HepG2 (cell line): ENCODE data around the gene DCUN1D2. TPM values are rescaled to one million over a fixed set of nuclear protein-coding genes. Genes with fewer than 3 reads are reported as not detected.

Experiments
- ATAC-seq: fragments of 200-7000 bp; cut with Tn5 transposase; 3 replicates; pipeline ENCODE4 v1.9.1; 2020; ENCODE audit warnings: mild to moderate bottlenecking, moderate library complexity
- BruUV-seq: library from RNA; stranded (reverse); fragments of 400-500 nt; replicated peaks from 2 replicates; lab custom pipeline; 2021; lab: Mats Ljungman, UMichigan
- CTCF ChIA-PET: fragments of 300-600 bp; formaldehyde crosslinking; extraction: SDS; loops from one replicate; lab custom pipeline; 2021; ENCODE audit warnings: low total read pairs, inconsistent platforms, low intra/inter-chr PET ratio; lab: Yijun Ruan, JAX
- POLR2A ChIA-PET: fragments of 350-600 bp; sonication (Branson Sonifier 250); formaldehyde crosslinking; loops from one replicate; lab custom pipeline; 2020; ENCODE audit warnings: antibody characterized with exemption, inconsistent platforms; lab: Yijun Ruan, JAX
- DNase-seq: peaks from one replicate; pipeline ENCODE4 v3.0.0-alpha.2; 2015; ENCODE audit warnings: low spot score
- FAIRE-seq: peaks from 3 replicates; lab custom pipeline; 2011; peaks lifted over from hg19 to GRCh38; lab: Jason Lieb, UNC
- H2AFZ ChIP-seq: one replicate; pipeline ENCODE4 v1.6.1; 2011; ENCODE audit warnings: low read length, inconsistent platforms
- H3K27ac ChIP-seq: fragments of 300-600 bp; 3 replicates; pipeline ENCODE4 v1.8.0; 2011; ENCODE audit warnings: mixed run types, mild to moderate bottlenecking, mixed read lengths, low read length, inconsistent platforms; ENCODE audit not compliant: insufficient read depth; ENCODE audit errors: extremely low read length
- H3K27me3 ChIP-seq, 2 experiments: fragments of 200-600 bp in 1 of 2; 2 replicates in 1 of 2; 3 replicates in 1 of 2; pipeline versions ENCODE4 v1.6.0 to v1.8.0; 2011; ENCODE audit warnings: low read length in 2 of 2, mild to moderate bottlenecking in 2 of 2, moderate library complexity in 2 of 2, inconsistent platforms in 1 of 2; ENCODE audit not compliant: insufficient read depth in 2 of 2, control insufficient read depth in 1 of 2
- H3K36me3 ChIP-seq, 2 experiments: fragments of 200-600 bp in 1 of 2; replicated peaks in 1 of 2; 2 replicates in 1 of 2; 3 replicates in 1 of 2; pipeline versions ENCODE4 v1.5.1 to v1.8.0; 2011; ENCODE audit warnings: low read length in 2 of 2, inconsistent platforms in 1 of 2; ENCODE audit not compliant: insufficient read depth in 2 of 2, control insufficient read depth in 1 of 2
- H3K4me1 ChIP-seq: 2 replicates; pipeline ENCODE4 v1.5.1; 2012; ENCODE audit warnings: low read length, inconsistent platforms; ENCODE audit not compliant: insufficient read depth
- H3K4me2 ChIP-seq: 2 replicates; pipeline ENCODE4 v1.6.0; 2011; ENCODE audit warnings: low read depth, low read length, inconsistent platforms
- H3K4me3 ChIP-seq, 3 experiments: fragments of 200-600 bp in 1 of 3; sonication (generic), shearing (Covaris generic) in 1 of 3; replicated peaks in 1 of 3; 2 replicates each; pipeline ENCODE4 v1.5.1; 2011 to 2016; ENCODE audit warnings: low read length in 3 of 3, inconsistent platforms in 2 of 3, low read depth in 2 of 3, mild to moderate bottlenecking in 2 of 3, control low read depth in 1 of 3, mixed read lengths in 1 of 3; ENCODE audit not compliant: insufficient read depth in 1 of 3
- H3K79me2 ChIP-seq: one replicate; pipeline ENCODE4 v1.6.1; 2011; ENCODE audit warnings: low read length, inconsistent platforms; ENCODE audit not compliant: insufficient read depth
- H3K9ac ChIP-seq: 2 replicates; pipeline ENCODE4 v1.6.0; 2011; ENCODE audit warnings: mild to moderate bottlenecking, low read depth, low read length, inconsistent platforms; ENCODE audit not compliant: insufficient read depth
- H3K9me3 ChIP-seq: 2 replicates; pipeline ENCODE4 v1.5.1; 2012; ENCODE audit warnings: mild to moderate bottlenecking, low read length
- H4K20me1 ChIP-seq: 2 replicates; pipeline ENCODE4 v1.6.0; 2011; ENCODE audit warnings: inconsistent platforms, mild to moderate bottlenecking, low read length, moderate library complexity; ENCODE audit not compliant: insufficient read depth
- ATAD3A ChIP-seq: sonication (generic); formaldehyde crosslinking; IDR thresholded peaks from 2 replicates; pipeline ENCODE4 v1.4.0; 2020; ENCODE audit warnings: missing genetic modification reagents
- CREM ChIP-seq, 2 experiments: sonication (generic) in 1 of 2; formaldehyde crosslinking in 1 of 2; IDR thresholded peaks; 2 replicates each; pipeline versions ENCODE4 v1.4.0 to v1.6.1; 2016 to 2020; ENCODE audit warnings: antibody characterized with exemption in 1 of 2, mild to moderate bottlenecking in 1 of 2, missing genetic modification reagents in 1 of 2
- FOXC1 ChIP-seq: sonication (generic); formaldehyde crosslinking; IDR thresholded peaks from 2 replicates; pipeline ENCODE4 v1.8.0; 2022; ENCODE audit warnings: mild to moderate bottlenecking, missing genetic modification reagents, borderline replicate concordance
- FOXP4 ChIP-seq: sonication (generic); formaldehyde crosslinking; IDR thresholded peaks from 2 replicates; pipeline ENCODE4 v1.4.0; 2020; ENCODE audit warnings: missing genetic modification reagents
- GTF2F1 ChIP-seq: fragments of 150-350 bp; IDR thresholded peaks from 2 replicates; pipeline ENCODE4 v1.6.1; 2014; ENCODE audit warnings: low read length
- JUND ChIP-seq: sonication (generic); formaldehyde crosslinking; IDR thresholded peaks from 2 replicates; pipeline ENCODE4 v1.8.0; 2022; ENCODE audit warnings: mild to moderate bottlenecking, missing genetic modification reagents
- MTF1 ChIP-seq: sonication (generic); formaldehyde crosslinking; IDR thresholded peaks from 2 replicates; pipeline ENCODE4 v1.5.0; 2020; ENCODE audit warnings: missing genetic modification reagents
- NFE2 ChIP-seq: sonication (generic); formaldehyde crosslinking; IDR thresholded peaks from 2 replicates; pipeline ENCODE4 v1.4.0; 2020; ENCODE audit warnings: missing genetic modification reagents
- PLRG1 ChIP-seq: fragments of 450-650 bp; conservative IDR thresholded peaks from 2 replicates; pipeline ENCODE4 v1.6.1; 2016
- SAP130 ChIP-seq: IDR thresholded peaks from 2 replicates; pipeline ENCODE4 v1.6.1; 2016; ENCODE audit warnings: low read depth
- SP140L ChIP-seq: sonication (generic); formaldehyde crosslinking; IDR thresholded peaks from 2 replicates; pipeline ENCODE4 v1.4.0; 2020; ENCODE audit warnings: missing genetic modification reagents, borderline replicate concordance
- SUZ12 ChIP-seq: fragments of 150-350 bp; IDR thresholded peaks from 2 replicates; pipeline ENCODE4 v1.6.1; 2014; ENCODE audit warnings: low read depth, low read length
- ZBTB26 ChIP-seq: IDR thresholded peaks from 2 replicates; pipeline ENCODE4 v1.6.1; 2016; ENCODE audit warnings: missing compliant biosample characterization, missing genetic modification reagents, borderline replicate concordance
- ZBTB7B ChIP-seq: sonication (generic); formaldehyde crosslinking; IDR thresholded peaks from 2 replicates; pipeline ENCODE4 v1.4.0; 2020; ENCODE audit warnings: missing genetic modification reagents
- ZNF224 ChIP-seq: sonication (generic); formaldehyde crosslinking; IDR thresholded peaks from 2 replicates; pipeline ENCODE4 v1.5.0; 2020; ENCODE audit warnings: mild to moderate bottlenecking, missing genetic modification reagents
- ZNF451 ChIP-seq: sonication (generic); formaldehyde crosslinking; IDR thresholded peaks from 2 replicates; pipeline ENCODE4 v1.5.0; 2020; ENCODE audit warnings: mild to moderate bottlenecking, missing genetic modification reagents
- ZNF7 ChIP-seq: IDR thresholded peaks from 2 replicates; pipeline ENCODE4 v1.6.1; 2016; ENCODE audit warnings: missing biosample characterization, missing genetic modification reagents
- ZNF713 ChIP-seq: sonication (generic); formaldehyde crosslinking; IDR thresholded peaks from 2 replicates; pipeline ENCODE4 v1.4.0; 2020; ENCODE audit warnings: mild to moderate bottlenecking, missing genetic modification reagents
- ZNF816 ChIP-seq: sonication (generic); formaldehyde crosslinking; IDR thresholded peaks from 2 replicates; pipeline ENCODE4 v1.8.0; 2022; ENCODE audit warnings: missing genetic modification reagents, mild to moderate bottlenecking, borderline replicate concordance
- WGBS: methylation state at CpG from one replicate; pipeline ENCODE4 v1.1.6; 2017; ENCODE audit warnings: low lambda C conversion rate; 5-methylcytosine and 5-hydroxymethylcytosine counted together
- in situ Hi-C: cut with HindIII; loops from 2 replicates; pipeline ENCODE4 v1.10.0; 2017; ENCODE audit warnings: low pct_unique_long_range_greater_than_20kb; ENCODE audit not compliant: extremely low pct_ligation_motif_present
- intact Hi-C: fragments of 100-400 bp; cut with micrococcal nuclease; formaldehyde crosslinking; loops from one replicate; pipeline ENCODE4 v1.10.0; 2022; ENCODE audit not compliant: unreplicated experiment
- polyA plus RNA-seq, 8 experiments: library from polyadenylated mRNA; depleted of rRNA in 3 of 8; stranded (reverse) in 7 of 8; unstranded in 1 of 8; fragments of >200 nt; fragmentation: Illumina TruSeq in 4 of 8; extraction: Trizol in 4 of 8; gene quantifications; 2 replicates each; pipeline versions ENCODE4 v1.2.1 to v1.2.3, GENCODE V29; 2011 to 2016; ENCODE audit warnings: low read depth in 4 of 8, missing spikeins in 1 of 8, mixed read lengths in 1 of 8; ENCODE audit not compliant: insufficient read depth in 1 of 8
- total RNA-seq, 5 experiments: library from RNA; depleted of rRNA; stranded (reverse); fragments of >200 nt; fragmentation: Illumina TruSeq; extraction: Trizol; gene quantifications; 2 replicates each; pipeline ENCODE4 v1.2.3, GENCODE V29; 2016; ENCODE audit warnings: low read depth in 1 of 5
- TF ChIP-seq, protein P1 (sequence below): sonication (generic); formaldehyde crosslinking; IDR thresholded peaks from 2 replicates; pipeline ENCODE4 v1.4.0; 2020; ENCODE audit warnings: missing genetic modification reagents
- TF ChIP-seq, protein P2 (sequence below): sonication (generic); formaldehyde crosslinking; IDR thresholded peaks from 2 replicates; pipeline ENCODE4 v1.5.0; 2020; ENCODE audit warnings: missing genetic modification reagents

DCUN1D2 gene
- total and polyA plus RNA-seq, 2 of the 13 experiments (the other 11 are each of a cell fraction or from before 2014, with no cell fraction given), result 9.1 to 9.6 TPM

DNA sequence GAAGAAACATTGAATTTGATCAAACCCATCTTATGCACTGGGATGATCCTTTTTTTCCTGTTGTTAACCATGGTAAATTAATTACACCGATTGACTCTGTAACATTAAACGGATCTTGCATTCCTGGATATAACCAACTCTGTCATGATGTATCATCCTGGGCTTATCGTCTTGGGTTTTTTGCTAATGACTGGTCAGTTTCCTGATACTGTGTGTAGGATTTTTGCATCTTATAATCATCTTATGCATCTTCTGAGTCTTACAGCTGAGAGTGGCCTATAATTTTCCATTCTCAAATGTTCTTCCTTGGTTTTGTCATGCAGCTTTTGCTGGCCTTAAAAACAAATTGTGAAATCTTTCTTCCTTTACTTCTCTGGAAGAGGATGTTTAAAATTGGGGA, 12.8 kb downstream of the DCUN1D2 start (continued):
- TF ChIP-seq, protein P1, sequence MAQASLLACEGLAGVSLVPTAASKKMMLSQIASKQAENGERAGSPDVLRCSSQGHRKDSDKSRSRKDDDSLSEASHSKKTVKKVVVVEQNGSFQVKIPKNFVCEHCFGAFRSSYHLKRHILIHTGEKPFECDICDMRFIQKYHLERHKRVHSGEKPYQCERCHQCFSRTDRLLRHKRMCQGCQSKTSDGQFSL (CRISPR knock-in tag), result no peak
- TF ChIP-seq ZNF713 (CRISPR knock-in tag) (no peak), PLRG1 (no peak), NFE2 (CRISPR knock-in tag) (no peak), ZBTB26 (CRISPR knock-in tag) (no peak)
- TF ChIP-seq, all 625 proteins: peak for 0

DNA sequence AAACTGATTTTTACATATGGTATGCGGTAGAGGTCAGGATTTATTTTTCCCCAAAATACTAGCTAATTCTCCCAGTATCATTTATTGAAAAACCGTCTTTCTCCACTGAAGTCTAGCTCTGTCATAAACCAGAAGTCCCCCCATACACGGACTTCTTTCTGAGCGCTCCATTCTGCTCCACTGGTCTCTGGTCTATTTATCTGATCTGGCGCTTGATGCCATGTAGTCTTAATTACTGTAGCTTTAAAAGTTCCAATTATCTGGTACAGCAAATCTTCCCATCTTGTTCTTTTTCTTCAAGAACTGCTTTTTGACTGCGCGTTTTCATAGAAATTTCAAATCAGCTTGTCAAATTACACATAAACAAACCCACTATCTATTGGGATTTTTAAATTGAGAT, 13.7 kb downstream of the DCUN1D2 start:
- 98% methylated on average over 7 of the region's 7 CpGs for WGBS
- H3K4me1 ChIP-seq, result no peaks in the 10 kb centered on the region
- no peak for ATAC-seq
- no peak for DNase-seq
- H3K4me3 ChIP-seq, result no peak overlapping the region
- no peaks in the 10 kb centered on the region for H3K9me3 ChIP-seq
- no peaks in the 10 kb centered on the region for H3K27me3 ChIP-seq
- POLR2A ChIA-PET, result no interaction called here
- in situ Hi-C loops, result no loop called here
- H3K4me2 ChIP-seq, result no peak overlapping the region
- no TSS peak for BruUV-seq
- H3K27ac ChIP-seq, result no peak overlapping the region
- no peak overlapping the region for H3K9ac ChIP-seq
- H2AFZ ChIP-seq, result no peak overlapping the region
- FAIRE-seq, result no peak
- TF ChIP-seq SP140L (CRISPR knock-in tag) (no peak), FOXC1 (CRISPR knock-in tag) (no peak), ZNF7 (CRISPR knock-in tag) (no peak), ZBTB7B (CRISPR knock-in tag) (no peak), SUZ12 (no peak), ZNF816 (CRISPR knock-in tag) (no peak), JUND (no peak), GTF2F1 (no peak), MTF1 (CRISPR knock-in tag) (no peak), SAP130 (CRISPR knock-in tag) (no peak), ZNF224 (no peak), ATAD3A (CRISPR knock-in tag) (no peak), FOXP4 (no peak), CREM (IDR thresholded peaks at IDR 0.05) (no peak), CREM (CRISPR knock-in tag; IDR thresholded peaks at IDR 0.05) (no peak), ZNF451 (CRISPR knock-in tag) (no peak)
- TF ChIP-seq, protein P2, sequence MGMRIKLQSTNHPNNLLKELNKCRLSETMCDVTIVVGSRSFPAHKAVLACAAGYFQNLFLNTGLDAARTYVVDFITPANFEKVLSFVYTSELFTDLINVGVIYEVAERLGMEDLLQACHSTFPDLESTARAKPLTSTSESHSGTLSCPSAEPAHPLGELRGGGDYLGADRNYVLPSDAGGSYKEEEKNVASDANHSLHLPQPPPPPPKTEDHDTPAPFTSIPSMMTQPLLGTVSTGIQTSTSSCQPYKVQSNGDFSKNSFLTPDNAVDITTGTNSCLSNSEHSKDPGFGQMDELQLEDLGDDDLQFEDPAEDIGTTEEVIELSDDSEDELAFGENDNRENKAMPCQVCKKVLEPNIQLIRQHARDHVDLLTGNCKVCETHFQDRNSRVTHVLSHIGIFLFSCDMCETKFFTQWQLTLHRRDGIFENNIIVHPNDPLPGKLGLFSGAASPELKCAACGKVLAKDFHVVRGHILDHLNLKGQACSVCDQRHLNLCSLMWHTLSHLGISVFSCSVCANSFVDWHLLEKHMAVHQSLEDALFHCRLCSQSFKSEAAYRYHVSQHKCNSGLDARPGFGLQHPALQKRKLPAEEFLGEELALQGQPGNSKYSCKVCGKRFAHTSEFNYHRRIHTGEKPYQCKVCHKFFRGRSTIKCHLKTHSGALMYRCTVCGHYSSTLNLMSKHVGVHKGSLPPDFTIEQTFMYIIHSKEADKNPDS (CRISPR knock-in tag), result no peak
- H3K79me2 ChIP-seq, result no peaks in the 10 kb centered on the region
- no peaks in the 10 kb centered on the region for H4K20me1 ChIP-seq
- CTCF ChIA-PET, result no interaction called here
- intact Hi-C loops, result no loop called here
- peaks cover 13 to 62% of the 10 kb centered on the region in 2 experiments; a peak in 4 of 5 replicates for H3K36me3 ChIP-seq
